Nephron progenitor cell (in vitro differentiated cells): ENCODE results near the gene SELENOO.

ENCODE experiments used
- DNase-seq: peaks from one replicate; pipeline ENCODE4 v3.0.0; 2021
- H3K27ac Mint-ChIP-seq: 2 replicates; pipeline ENCODE4 v1.8.0; 2021; ENCODE audit warnings: mild to moderate bottlenecking, moderate library complexity, mixed read lengths
- H3K27me3 Mint-ChIP-seq: 2 replicates; pipeline ENCODE4 v1.8.0; 2021; ENCODE audit warnings: mild to moderate bottlenecking, low read depth, mixed read lengths; ENCODE audit not compliant: poor library complexity
- H3K36me3 Mint-ChIP-seq: 2 replicates; pipeline ENCODE4 v1.8.0; 2021; ENCODE audit warnings: low read depth, mixed read lengths
- H3K4me1 Mint-ChIP-seq: 2 replicates; pipeline ENCODE4 v1.8.0; 2021; ENCODE audit warnings: mixed read lengths
- H3K4me3 Mint-ChIP-seq: 2 replicates; pipeline ENCODE4 v1.8.0; 2021; ENCODE audit warnings: mild to moderate bottlenecking, moderate library complexity, mixed read lengths
- H3K9me3 Mint-ChIP-seq: 2 replicates; pipeline ENCODE4 v1.8.0; 2021; ENCODE audit warnings: mild to moderate bottlenecking, moderate library complexity, mixed read lengths
- CTCF ChIP-seq: fragments of 200-600 bp; sonication (generic); IDR thresholded peaks from 2 replicates; pipeline ENCODE4 v1.5.0; 2021; ENCODE audit warnings: antibody characterized with exemption

The SELENOO gene

GRCh38 chr22:50246242-50247175 is 45.7 kb downstream of the SELENOO start:
- H3K27ac Mint-ChIP-seq = peak overlapping the region; percentile 64
- DNase-seq = no peak
- H3K36me3 Mint-ChIP-seq = no peaks in the 10 kb centered on the region
- peaks cover 55% of the 10 kb centered on the region for H3K4me1 Mint-ChIP-seq
- H3K27me3 Mint-ChIP-seq = peaks cover 4% of the 10 kb centered on the region
- no peaks in the 10 kb centered on the region for H3K9me3 Mint-ChIP-seq
- H3K4me3 Mint-ChIP-seq = peak overlapping the region; percentile 96
- no peak for TF ChIP-seq CTCF

- H3K4me3 Mint-ChIP-seq = peak overlapping the region; percentile 52
- H3K4me1 Mint-ChIP-seq = peaks cover 42% of the 10 kb centered on the region
- no peaks in the 10 kb centered on the region for H3K27me3 Mint-ChIP-seq
- no peaks in the 10 kb centered on the region for H3K9me3 Mint-ChIP-seq
- no peaks in the 10 kb centered on the region for H3K36me3 Mint-ChIP-seq
- H3K27ac Mint-ChIP-seq = peak overlapping the region; percentile 88
- TF ChIP-seq CTCF = no peak
- peak; percentile 67 for DNase-seq
Observed at GRCh38 chr22:50247748-50248147, 46.9 kb downstream of the SELENOO start.

GRCh38 chr22:50248196-50249081 is 47.6 kb downstream of the SELENOO start:
- no peak overlapping the region for H3K4me3 Mint-ChIP-seq
- H3K27ac Mint-ChIP-seq = no peak overlapping the region
- TF ChIP-seq CTCF = no peak
- H3K9me3 Mint-ChIP-seq = no peaks in the 10 kb centered on the region
- H3K4me1 Mint-ChIP-seq = peaks cover 36% of the 10 kb centered on the region
- no peaks in the 10 kb centered on the region for H3K36me3 Mint-ChIP-seq
- DNase-seq = no peak
- H3K27me3 Mint-ChIP-seq = no peaks in the 10 kb centered on the region

- no peak for DNase-seq
- no peak for TF ChIP-seq CTCF
- Mint-ChIP-seq H3K27ac (no peak overlapping the region), H3K4me1 (peaks cover 26% of the 10 kb centered on the region), H3K9me3 (no peaks in the 10 kb centered on the region), H3K36me3 (no peaks in the 10 kb centered on the region), H3K27me3 (no peaks in the 10 kb centered on the region), H3K4me3 (peak overlapping the region; percentile 77)
Observed at GRCh38 chr22:50249341-50250248, 48.8 kb downstream of the SELENOO start.

GRCh38 chr22:50250249-50250554 is 49.4 kb downstream of the SELENOO start:
- peaks cover 20% of the 10 kb centered on the region for H3K4me1 Mint-ChIP-seq
- H3K4me3 Mint-ChIP-seq = peak overlapping the region; percentile 77
- H3K36me3 Mint-ChIP-seq = no peaks in the 10 kb centered on the region
- no peak for TF ChIP-seq CTCF
- no peaks in the 10 kb centered on the region for H3K9me3 Mint-ChIP-seq
- no peak overlapping the region for H3K27ac Mint-ChIP-seq
- no peaks in the 10 kb centered on the region for H3K27me3 Mint-ChIP-seq
- DNase-seq = no peak
